Gastrocnemius medialis (tissue), 4 donors: ENCODE results near the gene ARID5B.

Source experiments
- POLR2A ChIP-seq, 2 donors: fragments of 450-650 bp; IDR thresholded peaks; one replicate each; pipeline ENCODE4 v1.6.1; 2017; ENCODE audit warnings: antibody characterized with exemption in 2 of 2, mild to moderate bottlenecking in 2 of 2, moderate library complexity in 2 of 2
- TF ChIP-seq, protein P1 (sequence below), 5 experiments: fragments of 450-650 bp in 3 of 5; fragments of 200-600 bp in 2 of 5; sonication (generic) in 2 of 5; IDR thresholded peaks in 4 of 5; conservative IDR thresholded peaks in 1 of 5; 1 replicate in 4 of 5; 2 replicates in 1 of 5; pipeline ENCODE4 v1.5.1; 2016 to 2019; ENCODE audit warnings: antibody characterized with exemption in 5 of 5, mild to moderate bottlenecking in 3 of 5, moderate library complexity in 3 of 5

GRCh38 chr10:61959814-61960213 is 58.3 kb downstream of the ARID5B start:
- TF ChIP-seq, protein P1, sequence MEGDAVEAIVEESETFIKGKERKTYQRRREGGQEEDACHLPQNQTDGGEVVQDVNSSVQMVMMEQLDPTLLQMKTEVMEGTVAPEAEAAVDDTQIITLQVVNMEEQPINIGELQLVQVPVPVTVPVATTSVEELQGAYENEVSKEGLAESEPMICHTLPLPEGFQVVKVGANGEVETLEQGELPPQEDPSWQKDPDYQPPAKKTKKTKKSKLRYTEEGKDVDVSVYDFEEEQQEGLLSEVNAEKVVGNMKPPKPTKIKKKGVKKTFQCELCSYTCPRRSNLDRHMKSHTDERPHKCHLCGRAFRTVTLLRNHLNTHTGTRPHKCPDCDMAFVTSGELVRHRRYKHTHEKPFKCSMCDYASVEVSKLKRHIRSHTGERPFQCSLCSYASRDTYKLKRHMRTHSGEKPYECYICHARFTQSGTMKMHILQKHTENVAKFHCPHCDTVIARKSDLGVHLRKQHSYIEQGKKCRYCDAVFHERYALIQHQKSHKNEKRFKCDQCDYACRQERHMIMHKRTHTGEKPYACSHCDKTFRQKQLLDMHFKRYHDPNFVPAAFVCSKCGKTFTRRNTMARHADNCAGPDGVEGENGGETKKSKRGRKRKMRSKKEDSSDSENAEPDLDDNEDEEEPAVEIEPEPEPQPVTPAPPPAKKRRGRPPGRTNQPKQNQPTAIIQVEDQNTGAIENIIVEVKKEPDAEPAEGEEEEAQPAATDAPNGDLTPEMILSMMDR (IDR thresholded peaks at IDR 0.05 in 4 of 5, conservative IDR thresholded peaks at IDR 0.05 in 1 of 5) = no peak
- no peak for TF ChIP-seq POLR2A (IDR thresholded peaks at IDR 0.05)
